Measurements from ENCODE around the gene PHF21A. TPM values are rescaled to one million over a fixed set of nuclear protein-coding genes. Genes with fewer than 3 reads are reported as not detected.
A peak's percentile ranks its signal among the peaks of the same experiment; 100 is the strongest.
"Not testable (repeated sequence)": the region's sequence is repeated elsewhere in the genome, so short reads cannot be mapped to it uniquely, and the experiment has no call there.

PHF21A gene
- total and polyA plus RNA-seq, 2 of the 8 experiments (the other 6 are each of a cell fraction or from before 2014, with no cell fraction given): 17.6 to 40.3 TPM

- H3K36me3 ChIP-seq (ENCODE audit: control insufficient read depth in 2 of 4, insufficient read depth in 4 of 4, low read length in 3 of 4): peaks cover 6 to 17% (median 15%) of the 10 kb centered on the region in 4 experiments; a peak in 6 of 8 replicates
- H2BK120ac ChIP-seq (replicated peaks; ENCODE audit: low read depth, low read length); H3K27me3 ChIP-seq (replicated peaks in 1 of 4; ENCODE audit: control insufficient read depth in 3 of 4, extremely low read depth in 1 of 4, insufficient read depth in 3 of 4, low read length in 3 of 4); H2AK5ac ChIP-seq (ENCODE audit: low read depth, low read length); H3K4ac ChIP-seq (replicated peaks; ENCODE audit: insufficient read length, low read depth, low read length); H2BK12ac ChIP-seq (ENCODE audit: low read depth, low read length); H3K79me2 ChIP-seq (ENCODE audit: control insufficient read depth in 1 of 2, insufficient read depth in 2 of 2, low read length in 2 of 2); H2BK20ac ChIP-seq (ENCODE audit: low read length); H3K79me1 ChIP-seq (ENCODE audit: low read depth, low read length); H3K27ac ChIP-seq (ENCODE audit: low read depth, low read length); H3K23me2 ChIP-seq (ENCODE audit: low read depth, low read length); H3K56ac ChIP-seq (replicated peaks; ENCODE audit: insufficient read length, low read depth, low read length); H2AFZ ChIP-seq (ENCODE audit: low read length); H3K18ac ChIP-seq (ENCODE audit: extremely low read depth, low read length); H4K8ac ChIP-seq (ENCODE audit: extremely low read depth, insufficient read depth, low read length); H2BK5ac ChIP-seq (ENCODE audit: low read depth, low read length); H3K14ac ChIP-seq (ENCODE audit: insufficient read length); H3K23ac ChIP-seq (ENCODE audit: insufficient read length); H4K5ac ChIP-seq (ENCODE audit: insufficient read length, low read depth, low read length); FAIRE-seq; H2BK15ac ChIP-seq (ENCODE audit: low read length); H4K91ac ChIP-seq (replicated peaks; ENCODE audit: insufficient read length, low read length); H3K9me3 ChIP-seq (ENCODE audit: insufficient read depth in 2 of 2, low read depth in 1 of 2, low read length in 1 of 2): not testable (repeated sequence)
- ChIA-PET POLR2A (ENCODE audit: partially characterized antibody) (interaction anchor here (0.6 to 1.9 kb wide), 7 partner anchors 9 to 96 kb away, joined by 3 to 11 read pairs (median 5); partner anchors contain the start of gene LARGE2), CTCF (ENCODE audit: partially characterized antibody) (interaction anchor here (0.6 to 1.8 kb wide), 5 partner anchors 7 to 131 kb away, joined by 3 to 10 read pairs (median 4); no protein-coding TSS in a partner anchor)
- H3K9ac ChIP-seq (replicated peaks in 1 of 4; ENCODE audit: extremely low read depth in 1 of 4, low read depth in 3 of 4, low read length in 3 of 4): peak overlapping the region in 3 of 4 experiments; percentile 11 to 45 (median 20); a peak in 3 of 7 replicates
- peak; percentile 21 for TF ChIP-seq KDM4A (IDR thresholded peaks at IDR 0.05; ENCODE audit: low read depth, low read length, severe bottlenecking)
- H4K20me1 ChIP-seq (replicated peaks in 1 of 2; ENCODE audit: control insufficient read depth in 1 of 2, insufficient read depth in 2 of 2, low read length in 2 of 2): peaks cover 10 to 22% of the 10 kb centered on the region in 2 experiments
- H3K4me1 ChIP-seq (replicated peaks in 1 of 4; ENCODE audit: control insufficient read depth in 3 of 4, insufficient read depth in 4 of 4, low read length in 3 of 4): peaks cover 0 to 28% (median 19%) of the 10 kb centered on the region in 4 experiments; a peak in 5 of 7 replicates
- H3K4me2 ChIP-seq (ENCODE audit: insufficient read depth in 1 of 2, low read depth in 2 of 2, low read length in 2 of 2): peak overlapping the region; percentile 74 to 84
- peak in 1 of 2 experiments; percentile 68 for DNase-seq (ENCODE audit: low read depth in 1 of 2, low spot score in 2 of 2)
- H3K4me3 ChIP-seq (ENCODE audit: extremely low read depth in 1 of 4, insufficient read depth in 2 of 4, low read depth in 3 of 4, low read length in 4 of 4): peak overlapping the region; percentile 50 to 66 (median 59)
- 5% methylated on average over 27 of the region's 59 CpGs; no CpG with 5 or more reads in 1 of the 2 experiments for WGBS, 2 experiments (ENCODE audit: extremely low coverage in 1 of 2, insufficient coverage in 1 of 2, insufficient read length in 1 of 2, insufficient replicate concordance in 2 of 2, low coverage in 1 of 2, low lambda C conversion rate in 2 of 2, missing lambda C conversion rate in 1 of 2)
Measured at GRCh38 chr11:45900175-45900800, 221.0 kb downstream of the PHF21A start.
